NCI-H1048 (cell line): Measurements from ENCODE around the gene SCFD1.
"Not testable (repeated sequence)": the region's sequence is repeated elsewhere in the genome, so short reads cannot be mapped to it uniquely, and the experiment has no call there.

Experiments used
- DNase-seq: peaks from one replicate; lab custom pipeline; 2025; lab: John Stamatoyannopoulos, UW

SCFD1 gene

GRCh38 chr14:30680036-30680435, 57.9 kb downstream of the SCFD1 start:
- no peak for DNase-seq

- DNase-seq, result not testable (repeated sequence)
Measured at GRCh38 chr14:30680776-30681175, 58.7 kb downstream of the SCFD1 start.

- DNase-seq, result no peak
Measured at GRCh38 chr14:30681752-30682355, 59.7 kb downstream of the SCFD1 start.

GRCh38 chr14:30690487-30691355, 68.6 kb downstream of the SCFD1 start:
- not testable (repeated sequence) for DNase-seq

GRCh38 chr14:30691751-30692398, 69.8 kb downstream of the SCFD1 start:
- DNase-seq, result no peak

GRCh38 chr14:30692669-30693068, 70.5 kb downstream of the SCFD1 start:
- no peak for DNase-seq

- no peak for DNase-seq
Measured at GRCh38 chr14:30698463-30698862, 76.3 kb downstream of the SCFD1 start.

- no peak for DNase-seq
Measured at GRCh38 chr14:30706704-30707103, 84.6 kb downstream of the SCFD1 start.

GRCh38 chr14:30708157-30708556, 86.0 kb downstream of the SCFD1 start:
- no peak for DNase-seq

GRCh38 chr14:30709201-30709600, 87.1 kb downstream of the SCFD1 start:
- no peak for DNase-seq

GRCh38 chr14:30710876-30711275, 88.8 kb downstream of the SCFD1 start:
- no peak for DNase-seq

- DNase-seq, result no peak
Measured at GRCh38 chr14:30719137-30719536, 97.0 kb downstream of the SCFD1 start.

- DNase-seq, result no peak
Measured at GRCh38 chr14:30725763-30726162, 103.6 kb downstream of the SCFD1 start.

- no peak for DNase-seq
Measured at GRCh38 chr14:30728471-30728870, 106.4 kb downstream of the SCFD1 start.

GRCh38 chr14:30737916-30738315, 115.8 kb downstream of the SCFD1 start:
- no peak for DNase-seq

GRCh38 chr14:30738978-30739377, 116.9 kb downstream of the SCFD1 start:
- no peak for DNase-seq

GRCh38 chr14:30748343-30748742, 126.2 kb downstream of the SCFD1 start:
- DNase-seq, result no peak

- DNase-seq, result no peak
Measured at GRCh38 chr14:30751646-30752416, 129.7 kb downstream of the SCFD1 start.

GRCh38 chr14:30753452-30753851, 131.3 kb downstream of the SCFD1 start:
- no peak for DNase-seq

GRCh38 chr14:30754778-30755177, 132.7 kb downstream of the SCFD1 start:
- DNase-seq, result no peak

- no peak for DNase-seq
Measured at GRCh38 chr14:30756594-30756993, 134.5 kb downstream of the SCFD1 start.

GRCh38 chr14:30757082-30757481, 135.0 kb downstream of the SCFD1 start:
- DNase-seq, result no peak
